ENCODE measurements around the gene ANO9.
"Not testable (repeated sequence)": the region's sequence is repeated elsewhere in the genome, so short reads cannot be mapped to it uniquely, and the experiment has no call there.

The ANO9 gene

DNA sequence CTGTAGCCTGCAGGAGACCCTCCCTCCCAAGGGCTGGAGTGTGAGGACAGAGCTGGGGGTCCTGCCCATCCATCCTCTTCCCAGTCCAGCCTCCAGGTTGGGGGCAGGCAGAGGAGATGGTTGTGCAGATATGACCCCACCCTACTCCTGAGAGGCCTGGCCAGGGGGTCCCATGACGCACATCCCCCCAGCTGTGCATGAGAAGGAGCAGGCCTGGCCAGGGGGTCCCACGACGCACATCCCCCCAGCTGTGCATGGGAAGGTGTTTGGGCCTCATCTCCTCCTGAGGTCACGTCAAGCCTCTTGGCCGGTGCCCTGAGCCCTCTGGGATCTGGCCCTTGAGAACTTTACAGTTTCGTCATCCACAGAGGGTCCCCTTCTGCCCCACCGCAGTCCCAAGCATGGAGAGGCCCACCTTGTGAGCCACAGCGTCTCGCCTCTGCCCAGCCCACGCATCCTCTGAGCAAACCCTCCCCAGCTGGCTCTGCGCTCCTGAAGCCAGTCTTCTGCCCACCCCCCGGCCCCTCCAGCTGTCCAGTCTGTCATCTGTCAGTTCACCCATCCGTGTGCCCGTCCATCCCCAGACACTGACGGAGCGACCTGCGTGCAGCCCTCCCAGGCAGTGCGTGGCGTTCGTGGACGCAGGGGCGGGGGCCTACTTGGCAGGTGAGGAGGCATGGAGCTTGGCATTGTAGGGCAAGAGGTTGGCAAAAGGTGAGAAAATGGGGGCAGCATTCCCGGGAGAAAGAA, 2.3 kb downstream of the ANO9 start:
- TF ChIP-seq, protein P1, sequence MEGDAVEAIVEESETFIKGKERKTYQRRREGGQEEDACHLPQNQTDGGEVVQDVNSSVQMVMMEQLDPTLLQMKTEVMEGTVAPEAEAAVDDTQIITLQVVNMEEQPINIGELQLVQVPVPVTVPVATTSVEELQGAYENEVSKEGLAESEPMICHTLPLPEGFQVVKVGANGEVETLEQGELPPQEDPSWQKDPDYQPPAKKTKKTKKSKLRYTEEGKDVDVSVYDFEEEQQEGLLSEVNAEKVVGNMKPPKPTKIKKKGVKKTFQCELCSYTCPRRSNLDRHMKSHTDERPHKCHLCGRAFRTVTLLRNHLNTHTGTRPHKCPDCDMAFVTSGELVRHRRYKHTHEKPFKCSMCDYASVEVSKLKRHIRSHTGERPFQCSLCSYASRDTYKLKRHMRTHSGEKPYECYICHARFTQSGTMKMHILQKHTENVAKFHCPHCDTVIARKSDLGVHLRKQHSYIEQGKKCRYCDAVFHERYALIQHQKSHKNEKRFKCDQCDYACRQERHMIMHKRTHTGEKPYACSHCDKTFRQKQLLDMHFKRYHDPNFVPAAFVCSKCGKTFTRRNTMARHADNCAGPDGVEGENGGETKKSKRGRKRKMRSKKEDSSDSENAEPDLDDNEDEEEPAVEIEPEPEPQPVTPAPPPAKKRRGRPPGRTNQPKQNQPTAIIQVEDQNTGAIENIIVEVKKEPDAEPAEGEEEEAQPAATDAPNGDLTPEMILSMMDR (conservative IDR thresholded peaks at IDR 0.05; ENCODE audit: low read depth, low read length) = no peak
- no peak overlapping the region for H3K4me3 ChIP-seq (ENCODE audit: low read length)
- no peak for DNase-seq (ENCODE audit: low read depth)

DNA sequence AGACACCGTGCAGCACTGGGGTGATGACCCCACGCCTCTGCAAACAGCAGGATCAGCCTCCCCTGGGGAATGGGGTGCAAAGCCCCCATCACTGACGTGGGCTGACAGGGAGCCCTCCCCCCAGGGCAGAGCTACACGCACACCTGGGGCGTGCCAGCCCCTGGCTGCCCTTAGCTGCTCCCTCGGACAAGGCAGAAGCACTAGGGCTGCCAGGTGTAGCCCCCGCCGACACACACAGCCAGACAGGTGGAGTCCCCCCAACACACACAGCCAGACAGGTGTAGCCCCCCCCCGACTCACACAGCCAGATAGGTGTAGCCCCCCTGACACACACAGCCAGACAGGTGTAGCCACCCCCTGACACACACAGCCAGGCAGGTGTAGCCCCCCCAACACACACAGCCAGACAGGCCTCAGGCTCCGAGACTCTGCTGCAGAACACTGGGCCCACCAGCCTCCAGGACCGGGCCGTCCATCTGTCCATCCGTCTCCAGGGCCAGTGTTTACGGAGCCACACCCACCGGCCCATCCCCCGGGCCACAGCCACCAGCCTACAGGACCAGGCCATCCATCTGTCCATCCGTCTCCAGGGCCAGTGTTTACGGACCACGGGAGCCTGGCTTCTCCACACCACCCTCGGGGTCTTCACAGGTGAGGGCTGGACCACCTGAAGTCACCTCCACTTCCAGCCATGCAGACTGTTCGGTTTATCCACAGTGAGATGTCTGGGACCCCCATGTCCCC, 3.5 kb downstream of the ANO9 start:
- no peak overlapping the region for H3K4me3 ChIP-seq (ENCODE audit: low read length)
- TF ChIP-seq, protein P1 (conservative IDR thresholded peaks at IDR 0.05; ENCODE audit: low read depth, low read length) = no peak
- DNase-seq (ENCODE audit: low read depth) = no peak

DNA sequence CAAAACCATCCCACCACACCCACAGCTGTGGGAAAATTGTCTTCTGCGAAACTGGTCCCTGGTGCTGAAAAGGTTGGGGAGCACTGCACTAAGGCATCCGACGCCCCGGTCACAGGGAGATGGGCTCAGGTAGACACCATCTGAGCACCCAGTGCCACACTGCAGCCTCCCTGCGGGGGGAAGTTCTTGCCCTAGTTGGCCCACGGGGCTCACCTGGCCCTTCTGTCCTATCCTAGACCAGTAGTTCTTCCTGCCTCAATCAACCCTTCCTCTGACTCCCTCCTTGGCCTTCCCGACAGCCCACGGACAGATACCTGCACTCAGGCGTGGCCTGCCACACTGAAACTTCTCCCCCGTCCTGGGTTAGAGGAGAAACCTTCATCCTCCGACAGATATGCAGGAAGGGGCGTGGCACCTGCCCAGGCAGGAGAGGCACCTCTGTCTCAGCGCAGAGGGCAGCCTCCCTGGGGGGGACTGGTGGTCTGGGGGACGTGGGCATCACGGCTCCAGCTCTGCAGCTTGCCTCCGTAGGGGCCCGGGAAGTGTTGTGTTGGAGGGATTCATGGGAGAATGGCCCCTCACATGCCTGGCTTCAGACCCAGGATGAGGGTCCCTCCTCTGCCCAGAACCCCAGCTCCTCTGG, 4.5 kb downstream of the ANO9 start:
- DNase-seq (ENCODE audit: low read depth) = no peak
- TF ChIP-seq, protein P1 (conservative IDR thresholded peaks at IDR 0.05; ENCODE audit: low read depth, low read length) = no peak
- no peak overlapping the region for H3K4me3 ChIP-seq (ENCODE audit: low read length)

DNA sequence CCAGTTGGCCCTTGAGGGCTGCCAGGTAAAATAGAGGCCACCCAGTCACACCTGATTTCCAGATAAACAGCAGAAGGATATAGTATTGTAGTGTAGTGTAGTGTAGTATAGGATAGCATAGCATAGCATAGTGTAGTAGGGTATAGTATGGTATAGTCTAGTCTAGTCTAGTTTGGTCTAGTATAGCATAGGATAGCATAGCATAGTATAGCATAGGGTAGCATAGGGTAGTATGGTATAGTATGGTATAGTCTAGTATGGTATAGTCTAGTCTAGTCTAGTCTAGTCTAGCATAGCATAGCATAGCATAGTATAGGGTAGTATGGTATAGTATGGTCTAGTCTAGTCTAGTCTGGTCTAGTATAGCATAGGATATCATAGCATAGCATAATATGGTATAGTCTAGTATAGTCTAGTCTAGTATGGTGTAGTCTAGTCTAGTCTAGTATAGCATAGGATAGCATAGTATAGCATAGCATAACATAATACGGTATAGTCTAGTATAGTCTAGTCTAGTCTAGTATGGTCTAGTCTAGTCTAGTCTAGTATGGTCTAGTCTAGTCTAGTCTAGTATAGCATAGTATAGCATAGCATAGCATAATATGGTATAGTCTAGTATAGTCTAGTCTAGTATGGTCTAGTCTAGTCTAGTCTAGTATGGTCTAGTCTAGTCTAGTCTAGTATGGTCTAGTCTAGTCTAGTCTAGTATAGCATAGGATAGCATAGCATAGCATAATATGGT, 6.6 kb downstream of the ANO9 start:
- DNase-seq (ENCODE audit: low read depth); H3K4me3 ChIP-seq (ENCODE audit: low read length): not testable (repeated sequence)

DNA sequence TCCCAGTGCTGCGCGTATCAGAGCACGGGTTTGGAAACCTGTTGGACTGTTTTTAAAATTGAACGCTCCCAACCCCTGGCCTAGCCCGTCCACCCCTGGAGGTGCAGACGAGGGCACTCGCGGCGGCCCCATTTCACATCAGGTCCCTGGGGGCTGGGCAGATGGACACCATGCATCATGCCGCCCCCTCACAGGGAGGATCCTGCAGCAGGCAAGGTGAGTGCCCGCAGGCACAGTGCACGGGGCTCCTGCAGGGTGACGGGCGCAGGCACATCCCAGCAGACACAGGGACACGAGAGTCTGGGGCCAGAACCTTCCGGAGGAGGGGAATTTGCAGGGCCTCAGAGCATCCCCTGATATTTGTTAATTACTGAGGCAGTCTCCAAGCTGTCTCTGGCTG, 7.3 kb downstream of the ANO9 start:
- TF ChIP-seq, protein P1 (conservative IDR thresholded peaks at IDR 0.05; ENCODE audit: low read depth, low read length) = no peak
- no peak overlapping the region for H3K4me3 ChIP-seq (ENCODE audit: low read length)

DNA sequence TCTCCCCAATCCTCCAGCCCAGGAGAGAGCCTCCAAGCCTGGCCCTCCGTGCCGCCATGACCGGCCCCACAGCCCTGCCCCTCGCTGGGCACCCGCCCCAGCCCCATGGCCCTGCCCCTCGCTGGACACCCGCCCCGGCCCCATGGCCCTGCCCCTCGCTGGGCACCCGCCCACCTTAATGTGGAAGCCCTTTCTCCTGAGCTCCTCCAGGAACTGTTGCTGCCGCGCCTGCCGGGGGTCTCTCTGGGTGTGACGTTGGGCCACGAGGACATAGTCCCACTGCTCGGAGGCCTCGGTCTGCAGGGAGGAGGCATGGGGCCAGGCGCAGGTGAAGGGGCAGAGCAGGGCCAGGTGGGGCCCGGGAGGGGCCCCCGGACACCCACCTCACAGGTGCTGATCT, 8.2 kb downstream of the ANO9 start:
- TF ChIP-seq, protein P1 (conservative IDR thresholded peaks at IDR 0.05; ENCODE audit: low read depth, low read length) = no peak
- no peak for DNase-seq (ENCODE audit: low read depth)
- H3K4me3 ChIP-seq (ENCODE audit: low read length) = no peak overlapping the region

More for the DNA sequence above, 7.3 kb downstream of the ANO9 start:
- no peak for DNase-seq (ENCODE audit: low read depth)

DNA sequence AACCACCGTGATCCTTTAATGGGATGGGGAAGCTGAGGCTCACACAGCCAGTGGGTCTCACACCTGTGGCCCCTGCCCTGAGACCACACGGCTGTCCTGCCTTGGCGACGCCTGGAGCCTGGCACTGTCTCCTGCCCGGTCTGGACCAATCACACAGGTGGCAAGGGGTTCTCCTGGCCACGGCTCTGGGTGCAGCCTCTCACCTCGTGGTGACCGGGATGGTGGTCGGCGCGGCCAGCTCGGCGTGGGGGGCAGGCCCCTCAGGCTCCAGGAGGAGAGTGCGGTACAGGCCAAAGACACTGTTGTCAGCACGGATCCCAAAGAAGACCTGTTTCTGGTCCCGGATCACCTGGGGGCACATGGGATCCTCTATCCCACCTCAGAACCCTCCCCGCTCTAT, 8.7 kb downstream of the ANO9 start:
- TF ChIP-seq, protein P1 (conservative IDR thresholded peaks at IDR 0.05; ENCODE audit: low read depth, low read length) = no peak
- no peak for DNase-seq (ENCODE audit: low read depth)
- H3K4me3 ChIP-seq (ENCODE audit: low read length) = no peak overlapping the region

Measured in retinal pigment epithelial cell (primary cell).